K562 (cell line): ENCODE results near the gene DHRS13. TPM values are rescaled to one million over a fixed set of nuclear protein-coding genes. Genes with fewer than 3 reads are reported as not detected.
A peak's percentile ranks its signal among the peaks of the same experiment; 100 is the strongest.

Experiments
- ATAC-seq: fragments of 200-7000 bp; cut with Tn5 transposase; 3 replicates; pipeline ENCODE4 v1.9.1; 2020; ENCODE audit warnings: moderate library complexity
- BruUV-seq: library from RNA; stranded (reverse); fragments of 400-500 nt; replicated peaks from 2 replicates; lab custom pipeline; 2021; lab: Mats Ljungman, UMichigan
- CTCF ChIA-PET: fragments of 300-600 bp; formaldehyde crosslinking; extraction: SDS; loops from one replicate; lab custom pipeline; 2021; ENCODE audit warnings: low intra/inter-chr PET ratio; lab: Yijun Ruan, JAX
- POLR2A ChIA-PET: fragments of 300-600, 350-650 bp; sonication (Branson Sonifier 250); formaldehyde crosslinking; extraction: SDS; loops from one replicate; lab custom pipeline; 2021; ENCODE audit warnings: antibody characterized with exemption, inconsistent platforms; lab: Yijun Ruan, JAX
- DNase-seq, 4 experiments: peaks; one replicate each; pipeline versions ENCODE4 v3.0.0 to v3.0.0-alpha.2; 2011 to 2018; ENCODE audit warnings: low spot score in 3 of 4, mixed read lengths in 3 of 4; ENCODE audit errors: extremely low read depth in 1 of 4
- FAIRE-seq: peaks from 2 replicates; lab custom pipeline; 2011; peaks lifted over from hg19 to GRCh38; lab: Jason Lieb, UNC
- H2AFZ ChIP-seq: 2 replicates; pipeline ENCODE4 v1.6.0; 2011; ENCODE audit warnings: low read depth, low read length, control low read depth, inconsistent platforms
- H3K27ac ChIP-seq: fragments of 200-600 bp; 3 replicates; pipeline ENCODE4 v1.8.0; 2011; ENCODE audit warnings: low read depth, mild to moderate bottlenecking, control low read depth, inconsistent platforms, low read length, moderate library complexity, mixed read lengths; ENCODE audit errors: extremely low read depth
- H3K27me3 ChIP-seq, 2 experiments: fragments of 300-600 bp in 1 of 2; 2 replicates in 1 of 2; 3 replicates in 1 of 2; pipeline versions ENCODE4 v1.6.0 to v1.8.0; 2011; ENCODE audit warnings: inconsistent platforms in 2 of 2, low read length in 2 of 2, mild to moderate bottlenecking in 1 of 2, mixed read lengths in 1 of 2, moderate library complexity in 1 of 2; ENCODE audit not compliant: control insufficient read depth in 2 of 2, insufficient read depth in 2 of 2
- H3K36me3 ChIP-seq: fragments of 300-600 bp; 3 replicates; pipeline ENCODE4 v1.8.0; 2011; ENCODE audit warnings: mild to moderate bottlenecking, low read length, inconsistent platforms; ENCODE audit not compliant: control insufficient read depth, insufficient read depth
- H3K4me1 ChIP-seq, 2 experiments: fragments of 200-600 bp in 1 of 2; replicated peaks in 1 of 2; 2 replicates in 1 of 2; 3 replicates in 1 of 2; pipeline versions ENCODE4 v1.5.1 to v1.8.0; 2011; ENCODE audit warnings: inconsistent platforms in 2 of 2, low read length in 2 of 2, mild to moderate bottlenecking in 1 of 2, mixed read lengths in 1 of 2, moderate library complexity in 1 of 2; ENCODE audit not compliant: control insufficient read depth in 2 of 2, insufficient read depth in 2 of 2
- H3K4me2 ChIP-seq: 2 replicates; pipeline ENCODE4 v1.6.1; 2011; ENCODE audit warnings: low read length, control low read depth, inconsistent platforms, mixed read lengths; ENCODE audit not compliant: insufficient read depth
- H3K4me3 ChIP-seq: fragments of 200-600 bp; sonication (generic), shearing (Covaris generic); 2 replicates; pipeline ENCODE4 v1.5.1; 2016; ENCODE audit warnings: control low read depth, inconsistent platforms
- H3K79me2 ChIP-seq: fragments of 200-600 bp; 3 replicates; pipeline ENCODE4 v1.8.0; 2011; ENCODE audit warnings: low read length, inconsistent platforms; ENCODE audit not compliant: control insufficient read depth, insufficient read depth
- H3K9ac ChIP-seq, 2 experiments: 2 replicates each; pipeline versions ENCODE4 v1.6.0 to v1.6.1; 2011; ENCODE audit warnings: low read depth in 2 of 2, low read length in 2 of 2, control low read depth in 1 of 2, inconsistent platforms in 1 of 2, mild to moderate bottlenecking in 1 of 2, mixed read lengths in 1 of 2; ENCODE audit not compliant: insufficient read depth in 1 of 2
- H3K9me1 ChIP-seq: one replicate; pipeline ENCODE4 v1.6.0; 2011; ENCODE audit warnings: inconsistent platforms, mild to moderate bottlenecking, low read length, moderate library complexity; ENCODE audit not compliant: control insufficient read depth, insufficient read depth
- H3K9me3 ChIP-seq: replicated peaks from 2 replicates; pipeline ENCODE4 v1.5.1; 2011; ENCODE audit warnings: low read depth, low read length, inconsistent platforms; ENCODE audit not compliant: control insufficient read depth, insufficient read depth
- H4K20me1 ChIP-seq: replicated peaks from 2 replicates; pipeline ENCODE4 v1.6.1; 2011; ENCODE audit warnings: low read length, inconsistent platforms, mixed read lengths; ENCODE audit not compliant: control insufficient read depth, insufficient read depth
- ARHGAP35 ChIP-seq: fragments of 450-650 bp; IDR thresholded peaks from 2 replicates; pipeline ENCODE4 v1.6.1; 2018; ENCODE audit not compliant: partially characterized antibody
- BRF1 ChIP-seq: IDR thresholded peaks from 3 replicates; pipeline ENCODE4 v1.6.1; 2011; ENCODE audit warnings: borderline replicate concordance, mild to moderate bottlenecking; ENCODE audit not compliant: insufficient read length; ENCODE audit errors: extremely low read depth
- CC2D1A ChIP-seq: fragments of 450-650 bp; IDR thresholded peaks from 2 replicates; pipeline ENCODE4 v1.6.1; 2017; ENCODE audit warnings: mild to moderate bottlenecking
- CHCHD3 ChIP-seq: fragments of 250-450 bp; sonication (Bioruptor Pico); IDR thresholded peaks from 2 replicates; pipeline ENCODE4 v2.1.2; 2022; ENCODE audit warnings: mild to moderate bottlenecking
- DEAF1 ChIP-seq: fragments of 450-650 bp; formaldehyde crosslinking; IDR thresholded peaks from 2 replicates; pipeline ENCODE4 v1.4.0; 2020; ENCODE audit warnings: mild to moderate bottlenecking, moderate library complexity
- DIDO1 ChIP-seq: fragments of 450-650 bp; IDR thresholded peaks from 2 replicates; pipeline ENCODE4 v1.6.1; 2016; ENCODE audit warnings: low read depth, missing biosample characterization, missing genetic modification characterization
- ETV1 ChIP-seq: fragments of 450-650 bp; conservative IDR thresholded peaks from 2 replicates; pipeline ENCODE4 v1.6.1; 2016; ENCODE audit warnings: missing genetic modification characterization, control low read depth, low read depth, missing compliant biosample characterization
- HMG20B ChIP-seq: fragments of 250-450 bp; sonication (Bioruptor Pico); IDR thresholded peaks from 2 replicates; pipeline ENCODE4 v1.5.0; 2021; ENCODE audit warnings: mild to moderate bottlenecking
- MAFK ChIP-seq: IDR thresholded peaks from 2 replicates; pipeline ENCODE4 v1.6.1; 2011; ENCODE audit warnings: low read length, improper control_type of control experiment
- NFE2 ChIP-seq: IDR thresholded peaks from 2 replicates; pipeline ENCODE4 v1.6.1; 2014; ENCODE audit warnings: antibody characterized with exemption, low read depth
- PCBP1 ChIP-seq: fragments of 200-400 bp; formaldehyde crosslinking; IDR thresholded peaks from 2 replicates; pipeline ENCODE4 v1.6.1; 2018; ENCODE audit warnings: mild to moderate bottlenecking, low read depth, low read length; ENCODE audit not compliant: poor library complexity, severe bottlenecking
- POLR2H ChIP-seq: IDR thresholded peaks from 2 replicates; pipeline ENCODE4 v1.6.1; 2016; ENCODE audit warnings: missing genetic modification characterization, low read depth, mild to moderate bottlenecking, control low read depth, missing compliant biosample characterization, moderate library complexity
- RBM34 ChIP-seq: fragments of 200-400 bp; formaldehyde crosslinking; IDR thresholded peaks from 2 replicates; pipeline ENCODE4 v1.6.1; 2018; ENCODE audit warnings: low read length, borderline replicate concordance; ENCODE audit not compliant: insufficient read depth
- TFAM ChIP-seq: fragments of 250-450 bp; sonication (Bioruptor Pico); conservative IDR thresholded peaks from 2 replicates; pipeline ENCODE4 v1.5.0; 2021; ENCODE audit warnings: mild to moderate bottlenecking, moderate library complexity
- USF1 ChIP-seq: sonication (generic); formaldehyde crosslinking; IDR thresholded peaks from 2 replicates; pipeline ENCODE4 v1.9.0; 2022; ENCODE audit warnings: mild to moderate bottlenecking, missing genetic modification reagents
- WHSC1 ChIP-seq: IDR thresholded peaks from one replicate; pipeline ENCODE4 v1.6.1; 2012; ENCODE audit warnings: low read length, control low read depth, inconsistent platforms
- ZNF124 ChIP-seq: sonication (generic); formaldehyde crosslinking; IDR thresholded peaks from 2 replicates; pipeline ENCODE4 v1.8.1; 2022; ENCODE audit warnings: missing genetic modification reagents
- ZNF589 ChIP-seq: fragments of 200-800 bp; sonication (Bioruptor generic); IDR thresholded peaks from 2 replicates; pipeline ENCODE4 v1.6.1; 2016; ENCODE audit warnings: low read depth, missing genetic modification characterization, missing compliant biosample characterization
- ZNF785 ChIP-seq: fragments of 250-450 bp; sonication (Bioruptor Pico); IDR thresholded peaks from 2 replicates; pipeline ENCODE4 v1.4.0; 2020; ENCODE audit warnings: mild to moderate bottlenecking
- WGBS: fragments of 100-300 bp; shearing (Covaris generic); methylation state at CpG from one replicate; pipeline ENCODE4 v1.1.6; 2016; ENCODE audit warnings: low coverage, mixed read lengths; ENCODE audit not compliant: insufficient coverage; ENCODE audit errors: missing lambda C conversion rate; 5-methylcytosine and 5-hydroxymethylcytosine counted together
- in situ Hi-C: fragments of 300-500 bp; cut with MboI; formaldehyde crosslinking; loops from 4 replicates; pipeline ENCODE4 v1.15.0; 2018; ENCODE audit warnings: inconsistent platforms, mixed read lengths
- intact Hi-C: fragments of 100-400 bp; cut with micrococcal nuclease; formaldehyde crosslinking; loops from 2 replicates; pipeline ENCODE4 v1.14.2; 2022
- polyA plus RNA-seq, 8 experiments: library from polyadenylated mRNA; depleted of rRNA in 4 of 8; stranded (reverse) in 5 of 8; unstranded in 3 of 8; fragments of >200 nt; fragmentation: Nextera tagmentation in 2 of 8; fragmentation: Illumina TruSeq in 1 of 8; extraction: Ambion mirVana in 2 of 8; extraction: Trizol in 1 of 8; gene quantifications; 2 replicates each; pipeline versions ENCODE4 v1.2.1 to v1.2.3, GENCODE V29; 2011 to 2014; ENCODE audit warnings: inconsistent platforms in 1 of 8, missing spikeins in 1 of 8
- total RNA-seq, 7 experiments: library from RNA; depleted of rRNA in 6 of 7; stranded (reverse); fragments of >200 nt in 6 of 7; fragmentation: Illumina TruSeq in 2 of 7; extraction: Trizol in 2 of 7; gene quantifications; 2 replicates each; pipeline versions ENCODE4 v1.2.1 to v1.2.3, GENCODE V29; 2011 to 2021; ENCODE audit warnings: low replicate concordance in 1 of 7
- TF ChIP-seq, protein P1 (sequence below): fragments of 250-450 bp; sonication (Bioruptor Pico); IDR thresholded peaks from 2 replicates; pipeline ENCODE4 v1.5.0; 2021

The DHRS13 gene
- total and polyA plus RNA-seq, 9 of the 15 experiments (the other 6 are each of a cell fraction or from before 2014, with no cell fraction given), result 0.32 to 52.3 (median 34.3) TPM; not detected in 1

GRCh38 chr17:28861393-28862203, 41.3 kb downstream of the DHRS13 start:
- no peaks in the 10 kb centered on the region for H3K9me3 ChIP-seq
- ATAC-seq (peak; percentile 72), DNase-seq (peak; percentile 76 to 95 (median 84)), FAIRE-seq (peak; percentile 90)
- H3K36me3 ChIP-seq, result peaks cover 38% of the 10 kb centered on the region
- peak overlapping the region; percentile 91 for H3K4me2 ChIP-seq
- H3K9ac ChIP-seq, result peak overlapping the region; percentile 73 to 90
- H3K9me1 ChIP-seq, result no peaks in the 10 kb centered on the region
- CTCF ChIA-PET, result interaction anchor here (1.1 kb wide), 1 partner anchor 98 kb away, joined by 4 read pairs; no protein-coding TSS in a partner anchor
- H4K20me1 ChIP-seq, result no peaks in the 10 kb centered on the region
- intact Hi-C loops, result loop anchor here (1.0 to 5.0 kb wide), 3 partner anchors 13 to 134 kb away; partner anchors contain the start of genes DHRS13, NEK8 and TLCD1
- H3K27ac ChIP-seq, result peak overlapping the region; percentile 80
- peak overlapping the region; percentile 10; the same call in 1 of the 2 replicates for H2AFZ ChIP-seq
- peaks cover 69% of the 10 kb centered on the region for H3K79me2 ChIP-seq
- POLR2A ChIA-PET, result interaction anchor here (0.5 to 7.5 kb wide), 19 partner anchors 9 to 632 kb away, joined by 3 to 49 read pairs (median 4); partner anchors contain the start of genes FAM222B and FLOT2
- BruUV-seq, result no TSS peak
- peaks cover 51 to 61% of the 10 kb centered on the region in 2 experiments for H3K4me1 ChIP-seq
- in situ Hi-C loops, result no loop called here
- no peaks in the 10 kb centered on the region for H3K27me3 ChIP-seq
- H3K4me3 ChIP-seq, result peak overlapping the region; percentile 49
- WGBS, result 3% methylated on average over 8 of the region's 8 CpGs
- no peak for TF ChIP-seq ARHGAP35
- no peak for TF ChIP-seq ZNF589
- TF ChIP-seq PCBP1, result no peak
- no peak for TF ChIP-seq ZNF124 (CRISPR knock-in tag)
- TF ChIP-seq WHSC1, result no peak
- TF ChIP-seq, protein P1, sequence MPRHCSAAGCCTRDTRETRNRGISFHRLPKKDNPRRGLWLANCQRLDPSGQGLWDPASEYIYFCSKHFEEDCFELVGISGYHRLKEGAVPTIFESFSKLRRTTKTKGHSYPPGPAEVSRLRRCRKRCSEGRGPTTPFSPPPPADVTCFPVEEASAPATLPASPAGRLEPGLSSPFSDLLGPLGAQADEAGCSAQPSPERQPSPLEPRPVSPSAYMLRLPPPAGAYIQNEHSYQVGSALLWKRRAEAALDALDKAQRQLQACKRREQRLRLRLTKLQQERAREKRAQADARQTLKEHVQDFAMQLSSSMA (CRISPR knock-in tag), result no peak
- TF ChIP-seq NFE2, result no peak
- TF ChIP-seq USF1, result no peak
- TF ChIP-seq HMG20B (CRISPR knock-in tag), result no peak
- no peak for TF ChIP-seq DEAF1 (CRISPR knock-in tag)
- no peak; the same call in 1 of the 2 replicates for TF ChIP-seq POLR2H
- TF ChIP-seq DIDO1 (tag), result no peak
- 0 out of 2 replicates have a peak, but pooled peaks have one; percentile 17 for TF ChIP-seq CC2D1A
- no peak for TF ChIP-seq BRF1
- no peak for TF ChIP-seq RBM34
- no peak for TF ChIP-seq CHCHD3 (CRISPR knock-in tag)
- no peak for TF ChIP-seq TFAM (CRISPR knock-in tag)
- TF ChIP-seq MAFK, result no peak
- TF ChIP-seq ETV1 (tag), result peak; percentile 5; the same call in 1 of the 2 replicates
- no peak for TF ChIP-seq ZNF785 (CRISPR knock-in tag)
